GM21515 (cell line): ENCODE measurements around the gene TGFBR2.
A peak's percentile ranks its signal among the peaks of the same experiment; 100 is the strongest.

Source experiments
- ATAC-seq: cut with Tn5 transposase; IDR thresholded peaks from one replicate; pipeline ENCODE4 v1.9.1; 2021; ENCODE audit not compliant: unreplicated experiment

Gene TGFBR2

GRCh38 chr3:30606301-30607031 lies at the start of gene TGFBR2:
TGFBR2 (plus strand) TSS chr3:30606601; CDS start chr3:30606884, 283 bp downstream.
- peak; percentile 78 for ATAC-seq

- no peak for ATAC-seq
Measured at GRCh38 chr3:30557746-30558303, 48.6 kb upstream of the TGFBR2 start.

- no peak for ATAC-seq
Measured at GRCh38 chr3:30563956-30564355, 42.4 kb upstream of the TGFBR2 start.

GRCh38 chr3:30567139-30567753 lies 39.2 kb upstream of the TGFBR2 start:
- no peak for ATAC-seq

- ATAC-seq = no peak
Measured at GRCh38 chr3:30576946-30577345, 29.5 kb upstream of the TGFBR2 start.

- ATAC-seq = peak; percentile 75
Measured at GRCh38 chr3:30577788-30578187, 28.6 kb upstream of the TGFBR2 start.

GRCh38 chr3:30578479-30578878 lies 27.9 kb upstream of the TGFBR2 start:
- no peak for ATAC-seq

- ATAC-seq = no peak
Measured at GRCh38 chr3:30578986-30579579, 27.3 kb upstream of the TGFBR2 start.

GRCh38 chr3:30581067-30581585 lies 25.3 kb upstream of the TGFBR2 start:
- ATAC-seq = no peak

- no peak for ATAC-seq
Measured at GRCh38 chr3:30581982-30582381, 24.4 kb upstream of the TGFBR2 start.

- no peak for ATAC-seq
Measured at GRCh38 chr3:30583973-30584372, 22.4 kb upstream of the TGFBR2 start.

- no peak for ATAC-seq
Measured at GRCh38 chr3:30585654-30586053, 20.7 kb upstream of the TGFBR2 start.

- ATAC-seq = no peak
Measured at GRCh38 chr3:30586096-30586805, 20.1 kb upstream of the TGFBR2 start.

- ATAC-seq = no peak
Measured at GRCh38 chr3:30586806-30587486, 19.5 kb upstream of the TGFBR2 start.

GRCh38 chr3:30587904-30588303 lies 18.5 kb upstream of the TGFBR2 start:
- ATAC-seq = no peak

GRCh38 chr3:30596152-30596551 lies 10.2 kb upstream of the TGFBR2 start:
- no peak for ATAC-seq

- no peak for ATAC-seq
Measured at GRCh38 chr3:30597131-30597768, 9.2 kb upstream of the TGFBR2 start.

GRCh38 chr3:30597769-30598134 lies 8.6 kb upstream of the TGFBR2 start:
- ATAC-seq = no peak

GRCh38 chr3:30598668-30599545 lies 7.5 kb upstream of the TGFBR2 start:
- ATAC-seq = no peak
